Activated CD8-positive, alpha-beta T cell treated with anti-CD3 and anti-CD28 coated beads for 36 hours (primary cell): Measurements from ENCODE around the gene GRAP2. TPM values are rescaled to one million over a fixed set of nuclear protein-coding genes. Genes with fewer than 3 reads are reported as not detected.
A peak's percentile ranks its signal among the peaks of the same experiment; 100 is the strongest.

Source experiments
- ATAC-seq: fragments of 200-7000 bp; cut with Tn5 transposase; one replicate; pipeline ENCODE4 v1.10.0; 2021; ENCODE audit warnings: mild to moderate bottlenecking, moderate library complexity
- CTCF ChIA-PET: fragments of 350-600 bp; sonication (Branson Sonifier 250); formaldehyde crosslinking; loops from one replicate; lab custom pipeline; 2021; ENCODE audit warnings: antibody characterized with exemption; lab: Charles Lee
- POLR2A ChIA-PET: fragments of 350-600 bp; sonication (Branson Sonifier 250); formaldehyde crosslinking; loops from one replicate; lab custom pipeline; 2021; ENCODE audit warnings: antibody characterized with exemption; lab: Charles Lee
- DNase-seq: peaks from one replicate; pipeline ENCODE4 v3.0.0-alpha.2; 2020
- H3K27ac Mint-ChIP-seq: one replicate; pipeline ENCODE4 v1.8.0; 2021; ENCODE audit warnings: mild to moderate bottlenecking, mixed read lengths
- H3K27me3 Mint-ChIP-seq: one replicate; pipeline ENCODE4 v1.8.0; 2021; ENCODE audit warnings: mixed read lengths
- H3K36me3 Mint-ChIP-seq: one replicate; pipeline ENCODE4 v1.8.0; 2021; ENCODE audit warnings: low read depth, mixed read lengths
- H3K4me1 Mint-ChIP-seq: one replicate; pipeline ENCODE4 v1.8.0; 2021; ENCODE audit warnings: low read depth, mixed read lengths
- H3K4me3 Mint-ChIP-seq: one replicate; pipeline ENCODE4 v1.8.0; 2021; ENCODE audit warnings: mild to moderate bottlenecking, moderate library complexity, mixed read lengths
- H3K9me3 Mint-ChIP-seq: one replicate; pipeline ENCODE4 v1.8.0; 2021; ENCODE audit warnings: mixed read lengths
- CTCF ChIP-seq: fragments of 200-600 bp; IDR thresholded peaks from one replicate; pipeline ENCODE4 v1.8.0; 2022; ENCODE audit warnings: antibody characterized with exemption, mild to moderate bottlenecking
- intact Hi-C: fragments of 100-400 bp; cut with micrococcal nuclease; formaldehyde crosslinking; loops from one replicate; pipeline ENCODE4 v1.10.0; 2022
- total RNA-seq, 2 experiments: library from RNA; stranded (reverse); gene quantifications; one replicate each; pipeline ENCODE4 v1.2.3, GENCODE V29; 2021

GRAP2 gene
- total RNA-seq, 2 experiments from 2014 or later: 83.2 to 86.8 TPM

- no peak for ATAC-seq
- peak overlapping the region; percentile 80 for H3K4me3 Mint-ChIP-seq
Measured at GRCh38 chr22:39908136-39908535, 7.3 kb downstream of the GRAP2 start.

GRCh38 chr22:39908737-39909136, 7.9 kb downstream of the GRAP2 start:
- intact Hi-C loops: loop anchor here (5.0 kb wide), 1 partner anchor 34 kb away; no protein-coding TSS in a partner anchor
- ChIA-PET CTCF (interaction anchor here (0.8 to 11.2 kb wide), 8 partner anchors 17 to 374 kb away, joined by 3 to 130 read pairs (median 6); no protein-coding TSS in a partner anchor), POLR2A (interaction anchor here (0.6 to 12.7 kb wide), 9 partner anchors 8 to 135 kb away, joined by 3 to 270 read pairs (median 5); partner anchors contain the start of gene GRAP2)
- Mint-ChIP-seq H3K4me3 (peak overlapping the region; percentile 80), H3K9me3 (no peaks in the 10 kb centered on the region), H3K4me1 (peaks cover 61% of the 10 kb centered on the region), H3K36me3 (peaks cover 22% of the 10 kb centered on the region), H3K27me3 (no peaks in the 10 kb centered on the region), H3K27ac (peak overlapping the region; percentile 92)
- ATAC-seq (peak; percentile 55), DNase-seq (peak; percentile 66)
- no peak for TF ChIP-seq CTCF

More at GRCh38 chr22:39908136-39908535, 7.3 kb downstream of the GRAP2 start:
- Mint-ChIP-seq H3K27me3 (no peaks in the 10 kb centered on the region), H3K36me3 (peaks cover 26% of the 10 kb centered on the region), H3K9me3 (no peaks in the 10 kb centered on the region), H3K4me1 (peaks cover 55% of the 10 kb centered on the region), H3K27ac (peak overlapping the region; percentile 92)
- CTCF ChIA-PET: interaction anchor here (0.8 to 11.2 kb wide), 8 partner anchors 9 to 373 kb away, joined by 3 to 130 read pairs (median 3); no protein-coding TSS in a partner anchor
- no peak for DNase-seq
- POLR2A ChIA-PET: interaction anchor here (0.6 to 12.7 kb wide), 9 partner anchors 9 to 418 kb away, joined by 3 to 270 read pairs (median 4); no protein-coding TSS in a partner anchor
- TF ChIP-seq CTCF: no peak
- intact Hi-C loops: loop anchor here (5.0 kb wide), 1 partner anchor 34 kb away; no protein-coding TSS in a partner anchor

GRCh38 chr22:39910876-39911613, 10.2 kb downstream of the GRAP2 start:
- POLR2A ChIA-PET: interaction anchor here (0.6 to 12.7 kb wide), 11 partner anchors 7 to 377 kb away, joined by 3 to 270 read pairs (median 4); no protein-coding TSS in a partner anchor
- Mint-ChIP-seq H3K36me3 (peaks cover 13% of the 10 kb centered on the region), H3K9me3 (no peaks in the 10 kb centered on the region), H3K27me3 (no peaks in the 10 kb centered on the region), H3K27ac (peak overlapping the region; percentile 92), H3K4me1 (peaks cover 71% of the 10 kb centered on the region), H3K4me3 (peak overlapping the region; percentile 80)
- ATAC-seq: no peak
- DNase-seq: peak; percentile 65
- TF ChIP-seq CTCF: no peak
- CTCF ChIA-PET: interaction anchor here (0.7 to 11.2 kb wide), 6 partner anchors 14 to 310 kb away, joined by 3 to 130 read pairs (median 8); no protein-coding TSS in a partner anchor
- intact Hi-C loops: loop anchor here (5.0 kb wide), 1 partner anchor 379 kb away; the partner anchor contains the start of gene RPS19BP1

GRCh38 chr22:39913321-39913720, 12.4 kb downstream of the GRAP2 start:
- Mint-ChIP-seq H3K27ac (peak overlapping the region; percentile 92), H3K9me3 (no peaks in the 10 kb centered on the region), H3K36me3 (peaks cover 13% of the 10 kb centered on the region), H3K27me3 (no peaks in the 10 kb centered on the region), H3K4me3 (peak overlapping the region; percentile 80), H3K4me1 (peaks cover 84% of the 10 kb centered on the region)
- TF ChIP-seq CTCF: no peak
- ATAC-seq: no peak
- ChIA-PET POLR2A (interaction anchor here (1.1 to 12.7 kb wide), 6 partner anchors 10 to 33 kb away, joined by 3 to 270 read pairs (median 4); no protein-coding TSS in a partner anchor), CTCF (interaction anchor here (1.1 to 11.2 kb wide), 3 partner anchors 12 to 107 kb away, joined by 3 to 130 read pairs (median 9); no protein-coding TSS in a partner anchor)
- intact Hi-C loops: loop anchor here (2.0 to 5.0 kb wide), 2 partner anchors 13 to 381 kb away; partner anchors contain the start of gene RPS19BP1
- DNase-seq: no peak
